Prostate gland (tissue), 2 donors: ENCODE measurements around the gene DEFB125.

Experiments used
- CTCF ChIP-seq, 4 experiments: fragments of 200-600 bp in 2 of 4; fragments of 450-650 bp in 2 of 4; sonication (generic) in 2 of 4; IDR thresholded peaks; 1 replicate in 3 of 4; 2 replicates in 1 of 4; pipeline ENCODE4 v1.5.1; 2016 to 2019; ENCODE audit warnings: antibody characterized with exemption in 4 of 4, mild to moderate bottlenecking in 2 of 4, moderate library complexity in 2 of 4
- POLR2A ChIP-seq: fragments of 450-650 bp; IDR thresholded peaks from one replicate; pipeline ENCODE4 v1.6.1; 2016; ENCODE audit warnings: antibody characterized with exemption, mild to moderate bottlenecking

GRCh38 chr20:61230-61629, 26.2 kb upstream of the DEFB125 start:
- TF ChIP-seq CTCF (IDR thresholded peaks at IDR 0.05) (no peak), POLR2A (no peak)
